ENCODE results near the gene PRDM2.
"Not testable (repeated sequence)": the region's sequence is repeated elsewhere in the genome, so short reads cannot be mapped to it uniquely, and the experiment has no call there.

PRDM2 gene

GRCh38 chr1:13699936-13700520 is at the start of gene PRDM2:
Gene PRDM2 (plus strand): TSS chr1:13700188. CDS start chr1:13715606, 15,418 bp downstream.
- DNase-seq (ENCODE audit: low read depth in 2 of 2, low spot score in 1 of 2), result peak in 1 of 2 donors; percentile 32

- no peak for DNase-seq (ENCODE audit: low read depth in 2 of 2, low spot score in 1 of 2)
Observed at GRCh38 chr1:13651279-13651678, 48.7 kb upstream of the PRDM2 start.

GRCh38 chr1:13652238-13652637 is 47.8 kb upstream of the PRDM2 start:
- DNase-seq (ENCODE audit: low read depth in 2 of 2, low spot score in 1 of 2), result no peak

- DNase-seq (ENCODE audit: low read depth in 2 of 2, low spot score in 1 of 2), result no peak
Observed at GRCh38 chr1:13661539-13661938, 38.4 kb upstream of the PRDM2 start.

GRCh38 chr1:13662493-13662892 is 37.5 kb upstream of the PRDM2 start:
- no peak for DNase-seq (ENCODE audit: low read depth in 2 of 2, low spot score in 1 of 2)

GRCh38 chr1:13663969-13664368 is 36.0 kb upstream of the PRDM2 start:
- DNase-seq (ENCODE audit: low read depth in 2 of 2, low spot score in 1 of 2), result no peak

GRCh38 chr1:13664451-13664850 is 35.5 kb upstream of the PRDM2 start:
- DNase-seq (ENCODE audit: low read depth in 2 of 2, low spot score in 1 of 2), result no peak

- DNase-seq (ENCODE audit: low read depth in 2 of 2, low spot score in 1 of 2), result no peak
Observed at GRCh38 chr1:13666317-13666716, 33.7 kb upstream of the PRDM2 start.

- no peak for DNase-seq (ENCODE audit: low read depth in 2 of 2, low spot score in 1 of 2)
Observed at GRCh38 chr1:13667691-13668090, 32.3 kb upstream of the PRDM2 start.

GRCh38 chr1:13674377-13674776 is 25.6 kb upstream of the PRDM2 start:
- DNase-seq (ENCODE audit: low read depth in 2 of 2, low spot score in 1 of 2), result no peak

- DNase-seq (ENCODE audit: low read depth in 2 of 2, low spot score in 1 of 2), result no peak
Observed at GRCh38 chr1:13675151-13675651, 24.8 kb upstream of the PRDM2 start.

- no peak for DNase-seq (ENCODE audit: low read depth in 2 of 2, low spot score in 1 of 2)
Observed at GRCh38 chr1:13677896-13678295, 22.1 kb upstream of the PRDM2 start.

GRCh38 chr1:13679651-13680050 is 20.3 kb upstream of the PRDM2 start:
- DNase-seq (ENCODE audit: low read depth in 2 of 2, low spot score in 1 of 2), result no peak

GRCh38 chr1:13680609-13681008 is 19.4 kb upstream of the PRDM2 start:
- DNase-seq (ENCODE audit: low read depth in 2 of 2, low spot score in 1 of 2), result not testable (repeated sequence)

- no peak for DNase-seq (ENCODE audit: low read depth in 2 of 2, low spot score in 1 of 2)
Observed at GRCh38 chr1:13681921-13682320, 18.1 kb upstream of the PRDM2 start.

- DNase-seq (ENCODE audit: low read depth in 2 of 2, low spot score in 1 of 2), result no peak
Observed at GRCh38 chr1:13682444-13682843, 17.5 kb upstream of the PRDM2 start.

- DNase-seq (ENCODE audit: low read depth in 2 of 2, low spot score in 1 of 2), result no peak
Observed at GRCh38 chr1:13683206-13683605, 16.8 kb upstream of the PRDM2 start.

- DNase-seq (ENCODE audit: low read depth in 2 of 2, low spot score in 1 of 2), result no peak
Observed at GRCh38 chr1:13687151-13687715, 12.8 kb upstream of the PRDM2 start.

GRCh38 chr1:13693094-13693493 is 6.9 kb upstream of the PRDM2 start:
- not testable (repeated sequence) for DNase-seq (ENCODE audit: low read depth in 2 of 2, low spot score in 1 of 2)

GRCh38 chr1:13694886-13695684 is 4.9 kb upstream of the PRDM2 start:
- no peak for DNase-seq (ENCODE audit: low read depth in 2 of 2, low spot score in 1 of 2)

GRCh38 chr1:13697738-13698137 is 2.2 kb upstream of the PRDM2 start:
- no peak for DNase-seq (ENCODE audit: low read depth in 2 of 2, low spot score in 1 of 2)

GRCh38 chr1:13699510-13699909 is 478 bp upstream of the PRDM2 start:
- DNase-seq (ENCODE audit: low read depth in 2 of 2, low spot score in 1 of 2), result no peak
